ENCODE data around the gene BATF2. TPM values are rescaled to one million over a fixed set of nuclear protein-coding genes. Genes with fewer than 3 reads are reported as not detected.

BATF2 gene
- total and polyA plus RNA-seq, 12 donors: 0.67 to 34.5 (median 6.2) TPM

DNA sequence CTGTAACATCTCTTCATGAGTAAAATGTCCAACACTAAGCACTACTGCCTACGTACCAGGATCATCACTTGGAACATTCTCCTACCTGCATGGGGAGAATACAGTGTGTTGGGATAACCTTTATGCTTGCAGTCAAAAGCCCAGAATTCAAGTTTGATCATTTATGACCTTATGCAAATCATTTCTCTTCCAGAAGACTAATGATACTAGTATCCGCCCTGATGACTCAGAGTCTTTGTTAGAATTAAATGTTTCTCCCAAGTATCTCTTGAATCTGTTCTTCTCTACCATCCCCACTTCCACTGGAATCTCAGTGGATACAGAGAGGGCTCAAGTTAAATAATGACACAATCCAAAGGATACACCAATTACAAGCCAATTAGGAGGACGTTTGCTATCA is 37.3 kb downstream of the BATF2 start:
- no peak for DNase-seq
- H3K36me3 ChIP-seq (replicated peaks in 1 of 2): no peaks in the 10 kb centered on the region
- peaks cover 4% of the 10 kb centered on the region for H3K27me3 ChIP-seq
- 54 to 65% (median 60%) methylated on average over 3 of the region's 3 CpGs for WGBS, 4 donors
- H3K27ac ChIP-seq: no peak overlapping the region
- TF ChIP-seq, protein P1, sequence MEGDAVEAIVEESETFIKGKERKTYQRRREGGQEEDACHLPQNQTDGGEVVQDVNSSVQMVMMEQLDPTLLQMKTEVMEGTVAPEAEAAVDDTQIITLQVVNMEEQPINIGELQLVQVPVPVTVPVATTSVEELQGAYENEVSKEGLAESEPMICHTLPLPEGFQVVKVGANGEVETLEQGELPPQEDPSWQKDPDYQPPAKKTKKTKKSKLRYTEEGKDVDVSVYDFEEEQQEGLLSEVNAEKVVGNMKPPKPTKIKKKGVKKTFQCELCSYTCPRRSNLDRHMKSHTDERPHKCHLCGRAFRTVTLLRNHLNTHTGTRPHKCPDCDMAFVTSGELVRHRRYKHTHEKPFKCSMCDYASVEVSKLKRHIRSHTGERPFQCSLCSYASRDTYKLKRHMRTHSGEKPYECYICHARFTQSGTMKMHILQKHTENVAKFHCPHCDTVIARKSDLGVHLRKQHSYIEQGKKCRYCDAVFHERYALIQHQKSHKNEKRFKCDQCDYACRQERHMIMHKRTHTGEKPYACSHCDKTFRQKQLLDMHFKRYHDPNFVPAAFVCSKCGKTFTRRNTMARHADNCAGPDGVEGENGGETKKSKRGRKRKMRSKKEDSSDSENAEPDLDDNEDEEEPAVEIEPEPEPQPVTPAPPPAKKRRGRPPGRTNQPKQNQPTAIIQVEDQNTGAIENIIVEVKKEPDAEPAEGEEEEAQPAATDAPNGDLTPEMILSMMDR (IDR thresholded peaks at IDR 0.05): no peak
- TF ChIP-seq POLR2A (IDR thresholded peaks at IDR 0.05): no peak
- no peak overlapping the region for H3K4me3 ChIP-seq
- intact Hi-C loops (cut with DNase I): no loop called here
- no peaks in the 10 kb centered on the region for H3K9me3 ChIP-seq (replicated peaks in 1 of 3)
- H3K4me1 ChIP-seq (replicated peaks in 1 of 2): no peaks in the 10 kb centered on the region

DNA sequence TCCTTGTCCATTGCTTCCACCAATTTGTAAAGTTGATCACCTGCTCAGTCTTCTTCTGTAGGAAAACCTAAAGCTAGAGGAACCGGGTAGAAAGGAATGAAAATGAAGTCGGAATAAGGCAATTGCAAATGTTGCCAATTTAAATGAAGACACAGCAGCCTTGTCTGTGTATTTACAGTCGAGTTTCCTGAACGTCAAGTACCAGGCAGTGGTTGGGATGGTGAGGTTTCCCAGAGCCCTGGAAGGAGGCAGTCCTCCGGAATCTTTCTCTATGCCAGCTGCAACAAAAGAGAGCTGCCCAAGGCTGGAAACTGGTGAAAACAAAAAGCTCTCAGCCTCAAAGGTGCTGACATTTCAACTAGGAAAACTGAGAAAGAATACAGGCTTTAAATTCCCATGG is 42.6 kb downstream of the BATF2 start:
- intact Hi-C loops (cut with DNase I): no loop called here
- Histone ChIP-seq H3K36me3 (replicated peaks in 1 of 2) (no peaks in the 10 kb centered on the region), H3K27ac (no peak overlapping the region), H3K27me3 (peaks cover 4% of the 10 kb centered on the region), H3K4me1 (replicated peaks in 1 of 2) (no peaks in the 10 kb centered on the region), H3K4me3 (no peak overlapping the region), H3K9me3 (replicated peaks in 1 of 3) (no peaks in the 10 kb centered on the region)
- TF ChIP-seq, protein P1 (IDR thresholded peaks at IDR 0.05): no peak
- TF ChIP-seq POLR2A (IDR thresholded peaks at IDR 0.05): no peak
- WGBS, 4 donors: 48 to 54% (median 50%) methylated on average over 5 of the region's 5 CpGs
- no peak for DNase-seq

DNA sequence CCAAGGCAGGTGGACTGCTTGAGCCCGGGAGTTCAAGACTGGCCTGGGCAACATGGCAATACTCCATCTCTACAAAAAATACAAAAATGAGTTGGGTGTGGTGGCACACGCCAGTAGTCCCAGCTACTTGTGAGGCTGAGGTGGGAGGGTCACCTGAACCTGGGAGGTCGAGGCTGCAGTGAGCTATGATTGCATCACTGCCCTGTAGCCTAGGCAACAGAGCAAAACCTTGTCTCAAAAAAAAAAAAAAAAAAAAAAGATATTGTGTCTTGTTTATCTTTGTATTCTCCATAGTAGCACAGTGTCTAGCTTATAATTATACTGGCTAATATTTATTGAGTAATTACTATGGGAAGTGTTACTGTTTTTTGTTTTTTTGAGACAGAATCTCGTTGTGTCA is 45.2 kb downstream of the BATF2 start:
- Histone ChIP-seq H3K36me3 (replicated peaks in 1 of 2) (no peaks in the 10 kb centered on the region), H3K27me3 (no peaks in the 10 kb centered on the region), H3K27ac (no peak overlapping the region), H3K9me3 (replicated peaks in 1 of 3) (no peaks in the 10 kb centered on the region), H3K4me3 (no peak overlapping the region), H3K4me1 (replicated peaks in 1 of 2) (no peaks in the 10 kb centered on the region)
- no peak for DNase-seq
- intact Hi-C loops (cut with DNase I): no loop called here
- WGBS, 4 donors: 49 to 66% (median 64%) methylated on average over 4 of the region's 4 CpGs
- TF ChIP-seq, protein P1 (IDR thresholded peaks at IDR 0.05): no peak
- no peak for TF ChIP-seq POLR2A (IDR thresholded peaks at IDR 0.05)

DNA sequence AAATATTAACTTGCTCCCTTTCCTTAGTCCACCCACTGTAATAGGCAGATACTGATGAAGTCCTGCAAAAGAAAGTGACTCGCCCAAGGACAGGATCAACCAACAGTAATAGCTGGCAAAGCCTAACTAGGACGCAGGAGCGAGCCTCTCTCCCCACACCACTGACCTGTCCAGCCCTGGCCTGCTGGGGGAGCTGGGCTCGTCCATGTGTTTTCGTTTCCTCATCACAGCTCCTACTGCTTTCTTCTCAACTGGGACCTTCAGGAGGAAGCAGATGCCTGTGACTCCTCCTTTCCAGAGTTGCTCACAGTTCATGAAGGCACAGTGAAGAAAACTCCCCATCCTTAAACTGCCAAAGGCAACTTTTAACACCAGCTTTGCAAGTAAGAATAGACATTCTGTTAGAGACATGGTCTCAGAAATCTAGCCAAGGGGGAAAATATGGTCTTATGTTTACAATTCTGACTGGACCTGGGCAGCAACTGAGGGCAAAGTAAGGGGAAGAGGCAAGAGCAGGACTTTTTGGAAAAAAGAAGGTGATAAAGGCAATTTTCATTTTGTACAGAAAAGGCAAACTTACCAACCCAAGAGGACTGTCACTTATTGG is 49.5 kb downstream of the BATF2 start:
- H3K9me3 ChIP-seq (replicated peaks in 1 of 3): no peaks in the 10 kb centered on the region
- TF ChIP-seq, protein P1 (IDR thresholded peaks at IDR 0.05): no peak
- no peak for TF ChIP-seq POLR2A (IDR thresholded peaks at IDR 0.05)
- no peak overlapping the region for H3K27ac ChIP-seq
- intact Hi-C loops (cut with DNase I): no loop called here
- 22 to 39% (median 31%) methylated on average over 4 to 5 of the region's 5 CpGs for WGBS, 4 donors
- peak in 1 of 7 donors; percentile 22 for DNase-seq
- no peaks in the 10 kb centered on the region for H3K36me3 ChIP-seq (replicated peaks in 1 of 2)
- peaks cover 4% of the 10 kb centered on the region for H3K27me3 ChIP-seq
- H3K4me1 ChIP-seq (replicated peaks in 1 of 2): no peaks in the 10 kb centered on the region
- H3K4me3 ChIP-seq: no peak overlapping the region

Small RNAs within 50 kb of the gene (microRNA-seq; reads per million reads assigned to microRNA genes)
- gene MIR6879: 0 to 6.8 (median 0.38) reads per million in 3 donors

Small RNAs within 50 kb of the gene (small RNA-seq; reads per million reads assigned to genes)
- gene MIR6879: 0 reads per million in 2 donors
- 0 reads per million in 2 donors for gene SNX15

Other genes with a start within 250 kb of the BATF2 start
- 10 to 100 TPM in 1 of 9 donors, 1 to 10 TPM in 8; 1.4 to 10.1 (median 3.4) TPM for gene PYGM, start 237.0 kb downstream of the BATF2 start, total RNA-seq
- gene PYGM, start 237.0 kb downstream of the BATF2 start, polyA plus RNA-seq: 1 to 10 TPM; 2.4 to 5.1 (median 4.8) TPM
- gene SF1, start 218.4 kb downstream of the BATF2 start, total RNA-seq: 100 to 1,000 TPM in 8 of 9 donors, 10 to 100 TPM in 1; 76.2 to 395 (median 229) TPM
- 100 to 1,000 TPM; 150 to 197 (median 178) TPM for gene SF1, start 218.4 kb downstream of the BATF2 start, polyA plus RNA-seq
- gene MAP4K2, start 193.8 kb downstream of the BATF2 start, total RNA-seq: 10 to 100 TPM; 12.9 to 34.8 (median 18.7) TPM
- gene MAP4K2, start 193.8 kb downstream of the BATF2 start, polyA plus RNA-seq: 10 to 100 TPM in 2 of 3 donors, 1 to 10 TPM in 1; 6.4 to 57.7 (median 27.7) TPM
- 10 to 100 TPM; 15.3 to 50.6 (median 28.4) TPM for gene MEN1, start 186.4 kb downstream of the BATF2 start, total RNA-seq
- gene MEN1, start 186.4 kb downstream of the BATF2 start, polyA plus RNA-seq: 10 to 100 TPM; 21.4 to 32.8 (median 29.1) TPM
- gene CDC42BPG, start 152.3 kb downstream of the BATF2 start, total RNA-seq: 10 to 100 TPM in 2 of 9 donors, 1 to 10 TPM in 7; 3.1 to 12.9 (median 9.1) TPM
- 1 to 10 TPM; 3.3 to 7.4 (median 4.9) TPM for gene CDC42BPG, start 152.3 kb downstream of the BATF2 start, polyA plus RNA-seq
- gene EHD1, start 118.3 kb downstream of the BATF2 start, total RNA-seq: 100 to 1,000 TPM in 1 of 9 donors, 10 to 100 TPM in 8; 38.5 to 107 (median 55.8) TPM
- gene EHD1, start 118.3 kb downstream of the BATF2 start, polyA plus RNA-seq: 10 to 100 TPM; 14.3 to 50.4 (median 20.0) TPM
- 10 to 100 TPM in 8 of 9 donors, 1 to 10 TPM in 1; 7.6 to 43.5 (median 33.8) TPM for gene ATG2A, start 79.8 kb downstream of the BATF2 start, total RNA-seq
- gene ATG2A, start 79.8 kb downstream of the BATF2 start, polyA plus RNA-seq: 10 to 100 TPM in 2 of 3 donors, 1 to 10 TPM in 1; 3.6 to 43.3 (median 32.4) TPM
- 10 to 100 TPM in 8 of 9 donors, 1 to 10 TPM in 1; 7.8 to 26.6 (median 20.4) TPM for gene PPP2R5B, start 72.3 kb downstream of the BATF2 start, total RNA-seq
- 10 to 100 TPM; 10.7 to 51.3 (median 25.6) TPM for gene PPP2R5B, start 72.3 kb downstream of the BATF2 start, polyA plus RNA-seq
- not detected for gene GPHA2, start 61.1 kb downstream of the BATF2 start, total RNA-seq
- under 1 TPM in 1 of 3 donors, not detected in 2; 0.67 TPM for gene GPHA2, start 61.1 kb downstream of the BATF2 start, polyA plus RNA-seq
- not detected for gene MAJIN, start 24.9 kb downstream of the BATF2 start, total RNA-seq
- under 1 TPM in 2 of 3 donors, not detected in 1; 0.24 to 0.29 TPM for gene MAJIN, start 24.9 kb downstream of the BATF2 start, polyA plus RNA-seq
- 100 to 1,000 TPM in 6 of 9 donors, 10 to 100 TPM in 3; 81.0 to 231 (median 109) TPM for gene ARL2, start 17.2 kb upstream of the BATF2 start, total RNA-seq
- gene ARL2, start 17.2 kb upstream of the BATF2 start, polyA plus RNA-seq: 100 to 1,000 TPM in 2 of 3 donors, 10 to 100 TPM in 1; 66.5 to 151 (median 128) TPM
- gene SNX15, start 30.5 kb upstream of the BATF2 start, total RNA-seq: 10 to 100 TPM; 21.0 to 35.9 (median 23.4) TPM
- 10 to 100 TPM; 16.4 to 22.0 (median 18.7) TPM for gene SNX15, start 30.5 kb upstream of the BATF2 start, polyA plus RNA-seq
- gene SAC3D1, start 44.2 kb upstream of the BATF2 start, total RNA-seq: 10 to 100 TPM in 7 of 9 donors, 1 to 10 TPM in 2; 7.4 to 23.6 (median 15.4) TPM
- 10 to 100 TPM in 1 of 3 donors, 1 to 10 TPM in 2; 4.4 to 10.1 (median 7.5) TPM for gene SAC3D1, start 44.2 kb upstream of the BATF2 start, polyA plus RNA-seq
- gene NAALADL1, start 61.6 kb upstream of the BATF2 start, total RNA-seq: 10 to 100 TPM in 2 of 9 donors, 1 to 10 TPM in 7; 1.3 to 15.7 (median 4.9) TPM
- gene NAALADL1, start 61.6 kb upstream of the BATF2 start, polyA plus RNA-seq: 10 to 100 TPM in 1 of 3 donors, 1 to 10 TPM in 2; 2.5 to 11.0 (median 8.7) TPM
- 1 to 10 TPM in 7 of 9 donors, under 1 TPM in 2; 0.35 to 10.0 (median 1.4) TPM for gene CDCA5, start 87.1 kb upstream of the BATF2 start, total RNA-seq
- gene CDCA5, start 87.1 kb upstream of the BATF2 start, polyA plus RNA-seq: 1 to 10 TPM in 1 of 3 donors, under 1 TPM in 2; 0.40 to 1.6 (median 0.88) TPM
- 10 to 100 TPM; 33.7 to 59.6 (median 39.4) TPM for gene ZFPL1, start 87.3 kb upstream of the BATF2 start, total RNA-seq
- 10 to 100 TPM; 34.7 to 90.3 (median 71.3) TPM for gene ZFPL1, start 87.3 kb upstream of the BATF2 start, polyA plus RNA-seq
- gene VPS51, start 99.2 kb upstream of the BATF2 start, total RNA-seq: 100 to 1,000 TPM in 7 of 9 donors, 10 to 100 TPM in 2; 72.1 to 269 (median 154) TPM
- gene VPS51, start 99.2 kb upstream of the BATF2 start, polyA plus RNA-seq: 100 to 1,000 TPM in 2 of 3 donors, 10 to 100 TPM in 1; 28.0 to 151 (median 140) TPM
- 1,000 to 10,000 TPM in 2 of 9 donors, 100 to 1,000 TPM in 7; 278 to 1,807 (median 711) TPM for gene TM7SF2, start 114.9 kb upstream of the BATF2 start, total RNA-seq
- 100 to 1,000 TPM; 259 to 849 (median 589) TPM for gene TM7SF2, start 114.9 kb upstream of the BATF2 start, polyA plus RNA-seq
- gene ZNHIT2, start 120.7 kb upstream of the BATF2 start, total RNA-seq: 10 to 100 TPM in 8 of 9 donors, 1 to 10 TPM in 1; 7.8 to 30.0 (median 20.3) TPM
- 10 to 100 TPM in 2 of 3 donors, under 1 TPM in 1; 0.48 to 39.8 (median 32.1) TPM for gene ZNHIT2, start 120.7 kb upstream of the BATF2 start, polyA plus RNA-seq
- 1,000 to 10,000 TPM in 5 of 9 donors, 100 to 1,000 TPM in 4; 361 to 1,303 (median 1,029) TPM for gene FAU, start 125.2 kb upstream of the BATF2 start, total RNA-seq
- 1,000 to 10,000 TPM in 2 of 3 donors, 100 to 1,000 TPM in 1; 656 to 2,488 (median 2,066) TPM for gene FAU, start 125.2 kb upstream of the BATF2 start, polyA plus RNA-seq
- gene MRPL49, start 125.3 kb upstream of the BATF2 start, total RNA-seq: 100 to 1,000 TPM; 113 to 180 (median 139) TPM
- 100 to 1,000 TPM in 1 of 3 donors, 10 to 100 TPM in 2; 32.7 to 122 (median 33.9) TPM for gene MRPL49, start 125.3 kb upstream of the BATF2 start, polyA plus RNA-seq
- gene SYVN1, start 137.5 kb upstream of the BATF2 start, total RNA-seq: 100 to 1,000 TPM in 1 of 9 donors, 10 to 100 TPM in 7, 1 to 10 TPM in 1; 9.7 to 119 (median 61.4) TPM
- 100 to 1,000 TPM in 1 of 3 donors, 10 to 100 TPM in 2; 46.0 to 124 (median 58.5) TPM for gene SYVN1, start 137.5 kb upstream of the BATF2 start, polyA plus RNA-seq
- gene SPDYC, start 173.3 kb upstream of the BATF2 start, total RNA-seq: not detected
- under 1 TPM in 1 of 3 donors, not detected in 2; 0.10 TPM for gene SPDYC, start 173.3 kb upstream of the BATF2 start, polyA plus RNA-seq
- 100 to 1,000 TPM in 7 of 9 donors, 10 to 100 TPM in 2; 20.6 to 333 (median 141) TPM for gene CAPN1, start 185.0 kb upstream of the BATF2 start, total RNA-seq
- 100 to 1,000 TPM in 2 of 3 donors, 10 to 100 TPM in 1; 33.0 to 131 (median 106) TPM for gene CAPN1, start 185.0 kb upstream of the BATF2 start, polyA plus RNA-seq

Measured in adrenal gland (tissue), 12 donors.